Gastroesophageal sphincter (tissue), 4 donors: ENCODE measurements around the gene CEP131. TPM values are rescaled to one million over a fixed set of nuclear protein-coding genes. Genes with fewer than 3 reads are reported as not detected.

Experiments
- ATAC-seq: fragments of 150-250 bp; one replicate; pipeline ENCODE4 v1.9.1; 2016; ENCODE audit warnings: mild to moderate bottlenecking, moderate library complexity
- H3K27ac ChIP-seq, 4 donors: fragments of 200-600 bp; sonication (generic) in 3 of 4; 1 replicate in 3 of 4; 2 replicates in 1 of 4; pipeline ENCODE4 v1.5.1; 2016 to 2019
- H3K27me3 ChIP-seq: fragments of 200-600 bp; sonication (generic); one replicate; pipeline ENCODE4 v1.5.1; 2019
- H3K36me3 ChIP-seq, 2 donors: fragments of 200-600 bp; sonication (generic); one replicate each; pipeline ENCODE4 v1.5.1; 2019; ENCODE audit warnings: control low read depth in 1 of 2
- H3K4me1 ChIP-seq, 3 donors: fragments of 200-600 bp; sonication (generic); 1 replicate in 2 of 3; 2 replicates in 1 of 3; pipeline ENCODE4 v1.5.1; 2016 to 2019; ENCODE audit warnings: control low read depth in 2 of 3
- H3K4me3 ChIP-seq, 2 donors: fragments of 200-600 bp; sonication (generic); one replicate each; pipeline ENCODE4 v1.5.1; 2019; ENCODE audit warnings: mild to moderate bottlenecking in 1 of 2, moderate library complexity in 1 of 2
- H3K9me3 ChIP-seq, 3 donors: fragments of 200-600 bp; sonication (generic); one replicate each; pipeline ENCODE4 v1.5.1; 2017 to 2019; ENCODE audit warnings: control low read depth in 2 of 3
- CTCF ChIP-seq, 4 experiments: fragments of 200-600 bp in 2 of 4; fragments of 450-650 bp in 2 of 4; sonication (generic) in 1 of 4; IDR thresholded peaks; one replicate each; pipeline ENCODE4 v1.5.1; 2017 to 2019; ENCODE audit warnings: antibody characterized with exemption in 4 of 4, mild to moderate bottlenecking in 2 of 4, moderate library complexity in 2 of 4
- EP300 ChIP-seq: sonication (generic); formaldehyde crosslinking; IDR thresholded peaks from one replicate; pipeline ENCODE4 v1.6.1; 2017; ENCODE audit warnings: antibody characterized with exemption, mild to moderate bottlenecking
- POLR2A ChIP-seq, 2 donors: fragments of 450-650 bp; IDR thresholded peaks; one replicate each; pipeline ENCODE4 v1.6.1; 2017; ENCODE audit warnings: antibody characterized with exemption in 2 of 2, mild to moderate bottlenecking in 2 of 2, moderate library complexity in 1 of 2
- POLR2AphosphoS5 ChIP-seq: sonication (generic); formaldehyde crosslinking; IDR thresholded peaks from one replicate; pipeline ENCODE4 v1.6.1; 2017; ENCODE audit warnings: antibody characterized with exemption
- WGBS, 2 donors: methylation state at CpG; one replicate each; pipeline ENCODE4 v1.1.5; 2018; ENCODE audit warnings: low coverage in 1 of 2; 5-methylcytosine and 5-hydroxymethylcytosine counted together
- total RNA-seq, 4 donors: library from RNA; depleted of rRNA; stranded (reverse); fragments of >200 nt; gene quantifications; one replicate each; pipeline ENCODE4 v1.1.0, GENCODE V29; 2016

The CEP131 gene
- total RNA-seq, 4 donors from 2014 or later = 4.4 to 12.0 (median 6.4) TPM

- Histone ChIP-seq H3K27ac (no peak overlapping the region), H3K9me3 (no peaks in the 10 kb centered on the region), H3K27me3 (no peaks in the 10 kb centered on the region), H3K4me1 (peaks cover 0 to 48% (median 20%) of the 10 kb centered on the region in 3 donors), H3K36me3 (peaks cover 0 to 54% of the 10 kb centered on the region in 2 donors), H3K4me3 (no peak overlapping the region)
- TF ChIP-seq CTCF (IDR thresholded peaks at IDR 0.05) = no peak
- TF ChIP-seq POLR2AphosphoS5 = no peak
- no peak for TF ChIP-seq POLR2A (IDR thresholded peaks at IDR 0.05)
- 100% methylated on average over 2 of the region's 19 CpGs; no CpG with 5 or more reads in 1 of the 2 donors for WGBS, 2 donors
- ATAC-seq = no peak
Measured at GRCh38 chr17:81257533-81257932, 34.8 kb upstream of the CEP131 start.

GRCh38 chr17:81256616-81257015 lies 33.9 kb upstream of the CEP131 start:
- TF ChIP-seq EP300 (no peak), POLR2AphosphoS5 (no peak), CTCF (IDR thresholded peaks at IDR 0.05) (no peak), POLR2A (IDR thresholded peaks at IDR 0.05) (no peak)
- peaks cover 0 to 54% of the 10 kb centered on the region in 2 donors for H3K36me3 ChIP-seq
- H3K9me3 ChIP-seq = no peaks in the 10 kb centered on the region
- no peak overlapping the region for H3K4me3 ChIP-seq
- 55% methylated on average over 4 of the region's 12 CpGs; no CpG with 5 or more reads in 1 of the 2 donors for WGBS, 2 donors
- no peak for ATAC-seq
- H3K27ac ChIP-seq = peak overlapping the region; percentile 63 to 87 (median 84)
- no peaks in the 10 kb centered on the region for H3K27me3 ChIP-seq
- peaks cover 0 to 56% (median 20%) of the 10 kb centered on the region in 3 donors for H3K4me1 ChIP-seq

GRCh38 chr17:81254955-81255717 lies 32.4 kb upstream of the CEP131 start:
- peaks cover 0 to 54% of the 10 kb centered on the region in 2 donors for H3K36me3 ChIP-seq
- H3K4me3 ChIP-seq = peak overlapping the region in 1 of 2 donors; percentile 0
- peaks cover 0 to 63% (median 20%) of the 10 kb centered on the region in 3 donors for H3K4me1 ChIP-seq
- peak overlapping the region; percentile 63 to 87 (median 84) for H3K27ac ChIP-seq
- peak; percentile 86 for ATAC-seq
- TF ChIP-seq POLR2A (IDR thresholded peaks at IDR 0.05) (no peak), CTCF (IDR thresholded peaks at IDR 0.05) (peak in 3 of 4 experiments; percentile 77 to 82 (median 79)), POLR2AphosphoS5 (peak; percentile 49)
- 0 to 7% methylated on average over 5 to 7 of the region's 35 CpGs for WGBS, 2 donors
- H3K27me3 ChIP-seq = no peaks in the 10 kb centered on the region
- H3K9me3 ChIP-seq = no peaks in the 10 kb centered on the region

GRCh38 chr17:81253358-81254131 lies 30.8 kb upstream of the CEP131 start:
- TF ChIP-seq EP300 (no peak), POLR2A (IDR thresholded peaks at IDR 0.05) (no peak), CTCF (IDR thresholded peaks at IDR 0.05) (peak in 3 of 4 experiments; percentile 90 to 94 (median 91)), POLR2AphosphoS5 (no peak)
- Histone ChIP-seq H3K36me3 (peaks cover 0 to 50% of the 10 kb centered on the region in 2 donors), H3K4me1 (peaks cover 0 to 63% (median 20%) of the 10 kb centered on the region in 3 donors), H3K27me3 (no peaks in the 10 kb centered on the region), H3K4me3 (no peak overlapping the region), H3K27ac (peak overlapping the region in 3 of 4 donors; percentile 81 to 87 (median 87)), H3K9me3 (no peaks in the 10 kb centered on the region)
- WGBS, 2 donors = 55 to 60% methylated on average over 17 of the region's 19 CpGs
- no peak for ATAC-seq
